Stimulated activated naive CD4-positive, alpha-beta T cell (primary cell): ENCODE results near the gene DVL1.
"Not testable (repeated sequence)": the region's sequence is repeated elsewhere in the genome, so short reads cannot be mapped to it uniquely, and the experiment has no call there.

ENCODE experiments used
- DNase-seq, 6 experiments: peaks; one replicate each; lab custom pipeline; 2025; lab: John Stamatoyannopoulos, UW

DVL1 gene

DNA sequence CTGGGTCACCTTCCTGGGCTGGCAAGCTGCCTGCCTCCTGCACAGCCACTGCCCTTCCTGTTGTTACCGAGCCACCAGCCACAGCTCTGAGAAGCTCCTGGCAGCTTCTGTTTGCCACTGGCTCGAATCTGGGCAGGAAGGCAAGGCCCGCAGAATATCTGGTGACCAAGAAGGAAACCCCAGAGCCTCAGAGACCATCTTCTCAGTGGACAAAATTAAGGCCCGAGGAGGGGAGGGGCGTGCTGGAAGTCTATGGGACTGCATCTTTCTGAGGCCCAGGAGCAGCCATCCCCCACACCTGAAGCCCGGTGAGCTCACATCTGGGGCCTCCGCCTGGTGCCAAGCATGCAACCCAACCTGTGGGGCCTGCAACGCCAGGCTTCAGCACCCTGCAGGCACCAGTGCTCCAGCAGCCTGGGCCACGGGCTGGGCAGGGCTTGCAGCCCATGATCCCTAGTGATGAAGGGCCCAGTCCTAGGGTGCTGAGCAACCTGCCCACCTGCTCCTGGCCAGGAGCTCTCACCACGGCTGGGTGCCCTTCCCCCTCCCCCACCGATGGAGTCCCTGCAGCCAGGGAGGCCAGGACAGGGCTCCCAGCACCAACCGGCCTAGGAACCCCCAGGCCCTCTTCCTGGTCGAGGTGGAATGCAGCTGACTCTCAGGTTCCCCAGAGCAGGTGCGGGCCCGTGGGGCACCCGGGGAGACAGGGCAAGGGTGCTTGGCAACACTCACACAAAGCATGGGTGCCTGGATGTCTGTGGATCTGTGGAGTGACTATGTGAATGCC lies 23.7 kb downstream of the DVL1 start:
- DNase-seq: peak in 1 of 6 experiments; percentile 63

DNA sequence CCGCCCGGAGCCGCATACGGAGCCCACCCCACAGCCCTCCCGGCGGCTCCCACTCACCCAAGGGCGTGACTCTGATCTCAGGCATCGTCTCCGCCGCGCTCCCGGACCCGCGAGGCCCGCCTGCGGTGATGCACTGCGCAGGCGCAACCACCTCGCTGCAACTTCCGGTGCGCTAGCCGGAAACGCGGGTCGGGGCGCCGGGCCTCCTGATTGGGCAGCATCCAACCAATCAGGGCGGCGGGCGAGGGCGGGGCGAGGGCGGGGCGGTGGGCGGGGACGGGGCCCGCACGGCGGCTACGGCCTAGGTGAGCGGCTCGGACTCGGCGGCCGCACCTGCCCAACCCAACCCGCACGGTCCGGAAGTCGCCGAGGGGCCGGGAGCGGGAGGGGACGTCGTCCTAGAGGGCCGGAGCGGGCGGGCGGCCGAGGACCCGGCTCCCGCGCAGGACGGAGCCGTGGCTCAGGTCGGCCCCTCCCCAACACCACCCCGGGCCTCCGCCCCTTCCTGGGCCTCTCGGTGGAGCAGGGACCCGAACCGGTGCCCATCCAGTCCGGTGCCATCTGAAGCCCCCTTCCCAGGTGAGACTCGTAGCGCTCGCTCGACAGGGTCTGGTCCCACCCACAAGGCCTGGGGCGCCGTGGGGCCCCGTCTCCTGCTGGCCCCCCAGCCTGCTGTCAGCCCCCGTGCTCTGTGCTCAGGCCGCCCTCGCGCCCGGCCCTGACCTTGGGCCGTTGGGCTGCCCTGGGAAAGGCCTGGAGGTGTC lies 24.5 kb downstream of the DVL1 start, which contains the start of the genes CPTP and INTS11:
Gene CPTP (plus strand): TSS at position 279 of the 764 bp plus-strand sequence. CDS start 2,109 bp downstream, outside the sequence.
Gene INTS11 (minus strand): TSS at position 137 of the 764 bp plus-strand sequence. CDS start 52 bp downstream, at position 85.
- DNase-seq: peak; percentile 89 to 96 (median 95)

DNA sequence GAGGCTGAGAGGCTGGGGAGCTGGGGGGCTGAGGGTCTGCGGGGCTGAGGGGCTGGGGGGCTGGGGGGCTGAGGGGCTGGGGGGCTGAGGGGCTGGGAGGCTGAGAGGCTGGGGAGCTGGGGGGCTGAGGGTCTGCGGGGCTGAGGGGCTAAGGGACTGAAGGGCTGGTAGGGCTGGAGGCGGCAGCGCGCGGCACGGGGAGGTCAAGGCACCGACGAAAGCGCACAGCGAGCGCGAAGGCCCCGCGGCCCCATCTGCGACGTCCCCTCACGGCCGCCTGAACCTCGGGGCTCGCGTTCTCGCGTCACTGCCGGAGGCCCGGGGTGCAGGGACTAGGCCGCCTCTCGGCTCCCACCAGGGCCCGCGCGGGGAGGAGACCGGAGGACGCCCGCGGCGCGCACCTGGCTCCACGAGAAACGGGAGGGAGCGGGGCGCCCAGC lies 25.1 kb downstream of the DVL1 start:
- no peak for DNase-seq

DNA sequence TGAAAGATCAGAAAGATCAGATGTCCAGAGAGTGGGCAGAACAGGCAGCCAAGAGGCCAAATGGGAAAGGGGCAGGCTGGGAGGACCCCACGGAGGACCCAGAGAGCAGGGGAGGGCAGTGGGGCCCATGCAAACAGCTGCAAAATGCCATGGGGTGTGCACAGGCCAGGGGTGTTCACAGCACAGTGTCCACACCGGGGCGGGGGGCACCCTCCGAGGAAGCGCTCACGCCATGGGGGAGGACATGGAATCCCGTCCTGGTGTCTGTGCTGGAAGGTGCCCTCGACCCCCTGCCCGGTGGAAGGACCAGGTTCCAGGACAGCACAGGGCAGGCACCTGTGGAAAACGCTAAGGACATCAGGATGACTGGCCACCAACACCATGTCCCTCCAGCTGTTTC lies 26.3 kb downstream of the DVL1 start:
- no peak for DNase-seq

DNA sequence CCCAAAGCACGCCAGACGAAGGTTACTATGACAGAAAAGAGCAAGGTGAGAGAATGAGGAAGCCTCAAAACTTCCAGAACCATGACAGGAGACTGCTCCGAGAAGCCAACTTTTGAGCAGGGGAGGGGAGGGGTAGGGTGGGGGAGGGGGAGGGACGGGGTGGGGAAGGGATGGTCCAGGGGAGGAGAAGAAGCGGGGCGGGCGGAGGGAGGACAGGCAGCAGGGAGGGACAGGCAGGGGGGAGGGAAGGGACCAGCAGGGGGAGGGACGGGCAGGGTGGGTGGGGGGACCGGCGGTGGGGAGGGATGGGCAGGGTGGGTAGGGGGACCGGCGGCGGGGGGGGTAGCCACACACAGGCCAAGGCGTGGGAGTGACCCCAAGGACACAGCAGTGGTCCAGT lies 26.8 kb downstream of the DVL1 start:
- DNase-seq: no peak

DNA sequence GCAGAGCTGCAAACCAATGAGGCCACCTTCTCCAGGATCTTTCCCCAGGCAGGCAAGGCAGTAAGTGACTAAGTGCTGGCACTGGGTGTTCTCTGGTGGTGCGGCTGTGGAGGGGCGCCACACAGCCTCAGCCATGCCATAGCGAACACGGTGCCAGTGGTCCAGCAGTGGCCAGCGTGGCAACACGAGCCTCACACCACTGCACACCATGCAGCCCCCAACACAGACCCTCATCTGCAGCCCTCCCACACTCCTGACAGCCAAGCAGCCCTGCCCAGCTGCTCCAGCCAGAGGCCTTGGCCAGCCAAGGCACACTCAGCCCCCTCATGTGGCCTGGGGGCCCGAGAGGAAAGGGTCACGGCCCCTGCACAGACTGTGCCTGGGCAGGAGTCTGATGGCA lies 27.7 kb downstream of the DVL1 start:
- DNase-seq: no peak

DNA sequence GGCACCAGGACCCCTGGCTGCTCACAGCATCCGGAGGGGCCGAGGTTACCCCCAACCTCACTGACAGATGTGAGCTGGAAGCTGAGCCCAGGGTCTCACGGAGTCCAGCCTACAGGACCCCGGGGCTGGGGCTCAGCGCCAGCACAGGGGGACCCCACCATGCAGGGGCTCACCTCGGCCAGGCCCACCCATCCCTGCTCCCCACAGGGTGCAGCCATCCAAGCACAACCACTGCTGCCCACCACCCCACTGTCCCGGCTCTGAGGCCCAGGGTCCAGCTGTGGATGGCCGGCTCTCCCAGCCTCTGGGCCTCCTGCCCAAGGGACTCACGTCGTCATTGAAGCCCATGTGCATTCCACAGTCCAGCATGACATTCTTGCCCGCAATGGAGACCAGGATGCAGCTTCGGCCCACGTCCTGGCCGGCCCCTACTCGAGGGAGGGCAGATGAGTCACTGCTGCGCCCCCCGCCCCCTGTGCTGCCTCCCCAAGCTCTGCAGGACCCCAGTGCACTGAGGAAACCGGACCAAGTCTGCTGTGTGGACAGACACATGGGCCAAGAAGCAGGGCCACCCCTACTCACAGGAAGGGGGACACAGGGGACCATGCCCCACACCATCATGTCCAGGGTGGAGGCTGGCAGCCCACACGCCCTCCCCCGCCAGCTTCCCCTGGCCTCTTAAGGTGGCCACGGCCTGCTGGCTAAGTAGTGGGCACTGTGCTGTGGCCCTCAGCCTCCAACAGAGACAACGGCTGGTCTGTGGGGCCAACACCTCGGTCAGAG lies 28.4 kb downstream of the DVL1 start:
- no peak for DNase-seq

DNA sequence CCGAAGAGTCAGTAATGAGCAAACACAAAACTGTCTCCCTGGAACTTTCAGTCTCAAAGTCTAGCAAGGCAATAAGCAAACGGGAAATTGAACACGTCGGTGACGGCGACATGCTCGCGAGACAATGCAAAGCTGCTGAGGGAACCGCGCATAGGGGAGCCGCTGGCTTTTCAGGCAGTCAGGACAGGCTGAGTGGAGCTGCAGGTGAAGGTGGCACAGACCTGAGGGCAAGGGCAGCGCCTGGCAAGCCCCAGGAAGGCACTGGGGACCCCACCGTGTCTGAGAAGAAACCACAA lies 29.6 kb downstream of the DVL1 start:
- DNase-seq: no peak

DNA sequence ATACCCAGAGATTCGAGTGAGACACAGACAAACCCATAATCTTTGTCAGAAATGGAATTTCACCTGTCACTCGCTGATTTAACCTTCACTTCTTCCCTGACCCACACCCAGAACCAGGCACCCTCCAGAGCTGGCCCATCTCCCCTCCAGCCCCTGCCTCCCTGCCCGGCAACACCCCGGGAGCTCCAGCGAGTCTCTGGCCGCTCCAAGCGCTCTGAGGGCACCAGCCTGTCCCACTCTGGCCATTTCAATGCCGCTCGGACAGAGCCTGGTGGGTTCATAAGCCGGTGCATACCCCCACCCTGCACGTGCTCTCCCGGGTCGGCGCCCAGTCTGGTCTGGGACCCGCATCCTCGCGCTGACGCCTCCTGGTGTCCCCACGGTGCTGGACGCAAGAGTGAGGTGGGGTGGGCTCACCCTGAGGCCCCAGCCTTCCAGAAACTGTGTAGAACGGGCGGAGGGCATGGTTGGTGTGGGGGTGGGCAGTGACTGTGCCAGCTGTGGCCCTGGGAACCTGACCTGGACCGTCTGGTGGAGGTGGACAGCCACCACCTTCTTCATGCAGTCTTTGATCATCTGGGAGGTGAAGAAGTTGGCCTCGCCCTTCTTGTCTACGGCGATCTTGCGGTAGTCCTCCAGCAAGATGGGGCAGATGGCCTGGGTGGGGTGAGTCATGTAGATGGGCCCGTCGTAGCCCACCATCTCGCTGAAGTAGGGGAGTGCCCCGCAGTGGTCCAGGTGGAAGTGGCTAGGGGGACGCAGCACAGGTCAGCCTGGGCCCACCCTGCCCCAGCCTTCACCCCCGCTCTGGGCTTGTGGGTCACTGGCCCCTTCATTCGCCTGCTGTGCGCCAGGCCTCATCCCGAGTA lies 30.2 kb downstream of the DVL1 start:
- no peak for DNase-seq

DNA sequence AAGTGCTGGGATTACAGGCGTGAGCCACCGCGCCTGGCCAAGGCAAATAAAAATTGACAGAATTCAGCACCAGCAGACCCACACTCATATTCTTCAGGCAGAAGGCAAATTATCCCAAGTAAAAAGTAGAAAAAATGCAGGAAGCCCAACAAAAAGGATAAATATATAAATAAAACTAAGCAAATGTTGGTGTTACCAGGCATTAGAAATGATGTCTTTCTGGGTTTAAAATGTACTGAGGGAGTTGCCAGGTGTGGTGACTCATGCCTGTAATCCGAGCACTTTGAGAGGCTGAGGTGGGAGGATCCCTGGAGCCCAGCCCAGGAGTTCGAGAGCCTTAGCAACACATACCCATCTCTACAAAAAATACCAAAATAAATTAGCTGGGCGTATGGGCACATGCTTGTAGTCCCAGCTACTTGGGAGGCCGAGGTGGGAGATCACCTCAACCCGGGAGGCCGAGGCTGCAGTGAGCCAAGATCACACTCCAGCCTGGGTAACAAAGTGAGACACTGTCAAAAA lies 31.0 kb downstream of the DVL1 start:
- DNase-seq: no peak

DNA sequence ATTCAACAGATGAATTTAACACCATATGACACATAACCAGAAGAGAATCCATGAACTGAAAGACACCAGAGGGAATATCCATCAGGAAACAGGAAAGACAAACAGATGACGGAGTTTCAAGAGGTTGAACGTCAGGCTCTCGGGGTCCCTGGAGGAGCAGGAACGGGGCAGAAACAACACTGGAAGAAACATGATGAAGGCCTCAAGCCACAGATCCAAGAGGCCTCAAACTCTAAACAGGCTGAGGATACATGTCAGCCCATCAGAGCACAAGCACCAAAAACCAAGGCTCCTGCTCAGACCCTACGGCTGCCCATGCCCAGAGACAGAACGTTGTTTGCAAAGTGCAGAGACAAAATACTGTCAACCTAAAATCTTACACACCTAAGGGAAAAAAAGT lies 31.8 kb downstream of the DVL1 start:
- no peak for DNase-seq

DNA sequence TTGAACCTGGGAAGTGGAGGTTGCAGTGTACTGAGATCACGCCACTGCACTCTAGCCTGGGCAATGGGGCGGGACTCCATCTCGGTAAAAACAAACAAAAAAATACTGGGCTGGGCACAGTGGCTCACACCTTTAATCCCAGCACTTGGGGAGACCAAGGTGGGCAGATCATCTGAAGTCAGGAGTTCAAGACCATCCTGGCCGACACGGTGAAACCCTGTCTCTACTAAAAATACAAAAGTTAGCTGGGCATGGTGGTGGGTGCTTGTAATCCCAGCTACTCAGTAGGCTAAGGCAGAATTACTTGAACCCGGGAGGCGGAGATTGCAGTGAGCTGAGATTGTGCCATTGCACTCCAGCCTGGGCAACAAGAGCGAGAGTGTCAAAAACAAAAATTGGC lies 33.0 kb downstream of the DVL1 start:
- not testable (repeated sequence) for DNase-seq

DNA sequence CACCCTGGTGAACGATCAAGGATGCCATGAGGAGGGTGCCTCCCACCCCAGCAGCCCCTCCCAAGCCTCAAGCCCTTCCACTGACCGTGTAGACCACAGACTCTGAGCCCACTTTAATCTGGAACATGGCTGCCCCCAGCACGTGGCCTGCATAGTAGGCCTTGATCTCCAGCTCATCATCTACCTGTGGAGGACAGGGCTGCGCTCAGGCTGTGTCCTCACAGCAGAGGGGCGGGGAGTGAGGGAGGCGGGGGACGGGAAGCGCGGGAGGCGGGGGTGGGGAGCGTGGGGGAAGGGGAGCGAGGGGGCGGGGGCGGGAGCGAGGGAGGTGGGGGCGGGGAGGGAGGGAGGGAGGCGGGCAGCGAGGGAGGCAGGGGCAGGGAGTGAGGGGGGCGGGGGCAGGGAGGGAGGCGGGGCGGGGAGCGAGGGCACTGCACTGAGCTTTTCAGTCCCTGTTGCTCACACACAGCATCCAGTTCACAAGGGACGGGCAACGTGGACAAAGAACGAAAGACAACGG lies 33.7 kb downstream of the DVL1 start:
- no peak for DNase-seq

DNA sequence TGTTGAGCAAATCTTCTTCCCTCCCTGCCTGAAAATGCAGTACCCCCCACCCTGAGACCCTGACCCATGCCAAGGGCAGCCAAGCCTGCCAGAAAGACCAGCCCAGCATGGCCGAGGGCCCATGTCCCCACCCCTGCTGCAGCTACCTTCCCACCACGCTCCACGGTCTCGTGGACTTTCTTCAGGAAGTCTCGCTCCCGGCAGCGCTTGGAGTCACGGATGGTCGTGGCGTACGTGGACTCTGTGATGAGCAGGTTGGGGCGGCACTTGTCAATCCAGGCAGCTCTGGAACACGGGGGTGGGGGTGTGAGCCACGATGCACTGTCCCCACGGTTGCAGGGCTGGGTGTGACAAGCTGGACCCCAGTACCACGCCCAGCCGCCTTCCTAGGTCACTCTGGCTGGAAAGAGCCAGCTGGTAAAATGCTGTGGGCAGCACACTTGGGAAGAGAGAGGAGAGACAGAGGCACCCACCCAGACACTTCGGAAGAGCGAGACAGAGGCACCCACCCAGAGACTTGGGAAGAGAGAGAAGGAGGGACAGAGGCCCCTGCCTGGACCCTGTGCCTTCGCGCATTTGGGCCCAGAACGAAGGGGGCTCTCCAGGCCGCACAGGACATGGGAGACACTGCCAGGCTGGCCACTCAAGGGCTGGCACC lies 34.4 kb downstream of the DVL1 start:
- DNase-seq: no peak

DNA sequence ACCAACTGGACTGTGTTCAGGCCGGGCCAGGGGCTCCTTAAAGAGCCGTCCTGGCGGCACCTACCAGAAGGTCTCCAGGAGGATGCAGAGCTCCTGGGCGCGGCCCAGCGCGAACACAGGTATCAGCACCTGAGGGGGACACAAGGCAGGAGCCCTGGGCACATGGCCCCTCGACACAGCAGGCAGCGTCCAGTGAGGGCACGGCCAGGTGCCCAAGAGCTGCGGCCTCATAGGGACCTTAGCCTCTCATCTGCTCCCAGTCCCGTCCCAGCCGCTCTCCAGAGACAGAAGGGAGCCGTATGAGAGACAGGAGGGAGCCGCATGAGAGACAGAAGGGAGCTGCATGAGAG lies 35.0 kb downstream of the DVL1 start:
- DNase-seq: no peak

DNA sequence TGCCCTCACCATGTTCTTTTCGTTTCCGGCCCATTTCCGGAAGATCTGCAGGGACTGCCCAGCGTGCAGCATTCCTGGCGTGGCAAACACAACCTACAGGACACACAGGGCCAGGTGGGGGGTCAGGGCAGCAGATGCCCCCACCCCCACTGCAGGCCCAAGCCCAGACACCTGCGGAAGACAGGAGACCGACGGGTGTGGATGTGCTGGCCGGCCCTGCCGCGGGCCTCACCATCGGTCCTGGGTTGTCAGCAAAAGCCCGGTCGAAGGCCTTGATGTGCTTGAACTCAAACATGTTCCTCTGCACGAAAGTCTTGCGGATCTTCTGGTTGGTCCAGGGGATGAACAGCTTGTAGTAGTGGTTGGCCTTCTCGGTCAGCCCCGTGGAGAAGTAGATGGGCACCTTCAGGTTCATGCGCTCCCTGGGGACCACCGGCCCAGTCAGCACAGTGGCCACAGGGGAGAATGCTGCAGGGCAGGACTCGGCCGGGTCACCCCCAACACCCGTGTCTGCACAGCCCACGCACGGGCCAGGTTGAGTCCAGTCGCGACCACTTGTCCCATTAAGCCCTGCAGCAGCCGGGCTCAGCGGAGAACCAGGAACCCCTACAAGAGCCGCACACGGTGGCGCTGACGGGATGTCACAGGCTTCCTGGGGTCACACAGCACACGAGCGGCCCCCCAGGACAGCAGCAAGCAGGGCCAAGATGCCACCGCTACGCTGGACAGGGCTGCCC lies 35.5 kb downstream of the DVL1 start:
- no peak for DNase-seq

DNA sequence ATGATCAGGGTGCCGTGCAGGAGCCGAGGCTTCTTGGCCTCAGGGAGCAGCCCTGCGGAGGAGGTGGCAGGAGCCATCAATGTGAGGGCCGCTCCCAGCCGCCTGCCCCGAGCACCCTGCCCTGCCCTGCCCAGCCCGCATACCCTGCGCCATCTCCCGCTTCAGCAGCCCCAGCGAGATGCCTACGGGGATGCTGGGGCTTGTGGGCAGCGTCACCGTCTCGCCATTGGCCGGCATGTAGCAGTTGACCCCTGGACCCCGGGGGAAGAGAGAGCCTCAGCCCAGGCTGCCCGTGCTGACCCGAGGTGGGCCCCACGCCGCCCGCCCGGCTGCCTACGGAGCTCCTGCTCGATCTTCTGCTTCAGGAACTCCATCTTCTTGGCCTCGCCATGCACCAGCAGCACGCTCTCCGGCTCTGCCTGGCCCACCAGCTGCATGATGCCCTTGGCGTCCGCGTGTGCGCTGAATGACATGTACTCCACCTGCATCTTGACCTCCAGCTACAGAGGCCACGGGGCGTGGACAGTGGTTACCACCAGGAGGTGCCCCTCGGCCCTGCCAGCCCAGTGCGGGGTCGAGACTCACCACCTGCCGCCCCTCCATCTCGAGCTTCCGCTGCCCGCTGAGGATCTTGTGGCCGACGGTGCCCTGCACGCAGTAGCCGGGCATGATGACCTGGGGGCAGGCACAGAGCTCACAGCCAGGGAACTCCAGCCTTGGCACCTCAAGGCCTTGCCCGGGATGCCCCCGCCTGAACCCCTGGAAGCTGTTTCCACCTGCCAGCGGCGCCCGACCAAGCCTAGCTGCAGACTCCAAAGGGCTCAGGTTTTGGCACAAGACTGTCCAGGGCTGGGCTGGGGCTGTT lies 36.5 kb downstream of the DVL1 start:
- DNase-seq: no peak

DNA sequence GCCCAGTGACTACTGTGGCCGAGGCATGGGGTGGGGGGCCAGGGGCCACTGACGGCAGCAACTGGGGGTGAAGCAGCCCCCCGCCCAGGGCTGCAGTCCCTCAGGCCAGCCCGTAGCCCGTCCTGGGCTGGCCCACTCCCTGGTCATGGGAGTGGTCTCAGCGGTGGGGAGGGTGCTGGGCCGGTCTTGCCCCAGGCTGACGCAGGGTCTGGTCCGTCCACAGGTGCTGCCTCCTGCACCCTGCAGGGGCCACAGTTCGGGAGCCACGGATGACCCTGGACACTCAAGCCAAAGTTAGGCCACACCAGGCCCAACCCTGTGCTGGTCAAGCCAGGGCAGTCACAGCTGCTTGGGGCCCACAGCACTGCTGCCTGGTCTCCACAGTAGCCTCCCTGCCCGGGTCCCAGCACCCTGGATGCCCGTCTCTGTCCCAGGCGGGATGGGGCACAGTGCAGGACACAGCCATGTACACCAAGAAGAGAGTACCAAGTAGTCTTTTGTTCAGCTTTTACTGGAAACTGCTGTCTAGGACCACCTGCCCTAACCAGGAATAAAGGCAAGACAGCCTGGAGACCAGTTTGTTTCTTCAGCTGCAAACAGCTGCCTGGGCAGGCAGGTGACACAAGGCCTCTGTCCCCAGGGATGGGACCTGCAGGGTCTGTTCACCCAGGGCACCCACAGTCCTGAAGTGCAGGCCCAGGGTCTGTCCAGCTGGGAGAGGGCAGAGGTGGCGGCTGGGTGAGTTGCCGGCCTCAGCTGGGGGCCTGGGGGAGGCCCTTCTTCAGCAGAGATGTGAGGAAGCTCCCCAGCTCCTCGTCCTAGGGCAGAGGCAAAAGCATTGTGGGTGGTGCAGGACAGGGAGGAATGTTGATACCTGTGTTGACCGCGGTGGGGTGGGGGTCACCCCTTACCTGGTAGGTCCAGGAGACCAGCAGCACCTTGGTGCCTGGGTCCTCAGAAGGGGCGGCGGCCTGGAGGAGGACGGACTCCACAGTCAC lies 37.8 kb downstream of the DVL1 start:
- DNase-seq: no peak
